ENCODE data around the gene PDCD2.

- TF ChIP-seq CTCF (IDR thresholded peaks at IDR 0.05) (no peak), POLR2A (IDR thresholded peaks at IDR 0.05) (no peak)
These were observed 21.3 kb upstream of the PDCD2 start for GRCh38 chr6:170605574-170606259.

Data from tibial nerve (tissue), 3 donors.